CD14-positive monocyte (primary cell): Measurements from ENCODE around the gene CD36. TPM values are rescaled to one million over a fixed set of nuclear protein-coding genes. Genes with fewer than 3 reads are reported as not detected.

Experiments
- DNase-seq, 3 donors: peaks; one replicate each; pipeline ENCODE4 v3.0.0-alpha.2; 2011 to 2022
- H2AFZ ChIP-seq: 2 replicates; pipeline ENCODE4 v1.6.0; 2012; ENCODE audit warnings: mild to moderate bottlenecking, low read depth, low read length, inconsistent platforms; ENCODE audit not compliant: insufficient read depth, poor library complexity, severe bottlenecking
- H3K27ac ChIP-seq, 2 donors: 1 replicate in 1 of 2; 2 replicates in 1 of 2; pipeline ENCODE4 v1.5.1; 2012 to 2013; ENCODE audit warnings: low read length in 2 of 2, control low read depth in 1 of 2, inconsistent platforms in 1 of 2, low read depth in 1 of 2, mild to moderate bottlenecking in 1 of 2
- H3K27me3 ChIP-seq, 2 donors: one replicate each; pipeline versions ENCODE4 v1.6.0 to v1.6.1; 2011 to 2013; ENCODE audit warnings: low read length in 2 of 2; ENCODE audit not compliant: control insufficient read depth in 2 of 2, insufficient read depth in 2 of 2
- H3K36me3 ChIP-seq, 2 donors: replicated peaks in 1 of 2; 1 replicate in 1 of 2; 2 replicates in 1 of 2; pipeline versions ENCODE4 v1.5.1 to v1.6.1; 2012 to 2013; ENCODE audit warnings: low read length in 2 of 2, control low read depth in 1 of 2, inconsistent platforms in 1 of 2, mild to moderate bottlenecking in 1 of 2; ENCODE audit not compliant: insufficient read depth in 2 of 2, control insufficient read depth in 1 of 2
- H3K4me1 ChIP-seq, 2 donors: 1 replicate in 1 of 2; 2 replicates in 1 of 2; pipeline versions ENCODE4 v1.5.1 to v1.6.1; 2012 to 2013; ENCODE audit warnings: low read length in 2 of 2, control low read depth in 1 of 2, inconsistent platforms in 1 of 2, mild to moderate bottlenecking in 1 of 2, moderate library complexity in 1 of 2; ENCODE audit not compliant: insufficient read depth in 2 of 2, control insufficient read depth in 1 of 2
- H3K4me2 ChIP-seq: replicated peaks from 2 replicates; pipeline ENCODE3; 2012; ENCODE audit warnings: low read length, moderate library complexity, mild to moderate bottlenecking; ENCODE audit not compliant: poor library complexity, severe bottlenecking; ENCODE audit errors: extremely low read depth
- H3K4me3 ChIP-seq, 3 experiments: fragments of 200-600 bp in 1 of 3; sonication (generic) in 1 of 3; replicated peaks in 1 of 3; 1 replicate in 2 of 3; 2 replicates in 1 of 3; pipeline ENCODE4 v1.5.1; 2011 to 2013; ENCODE audit warnings: low read length in 3 of 3, mild to moderate bottlenecking in 3 of 3, control low read depth in 2 of 3, low read depth in 2 of 3, inconsistent platforms in 1 of 3, moderate library complexity in 1 of 3
- H3K79me2 ChIP-seq: 2 replicates; pipeline ENCODE4 v1.6.0; 2012; ENCODE audit warnings: mild to moderate bottlenecking, control low read depth, inconsistent platforms, low read length, moderate library complexity; ENCODE audit not compliant: insufficient read depth
- H3K9ac ChIP-seq: 2 replicates; pipeline ENCODE4 v1.6.0; 2017; ENCODE audit warnings: low read length, mild to moderate bottlenecking; ENCODE audit not compliant: insufficient read depth, poor library complexity, severe bottlenecking
- H3K9me3 ChIP-seq, 2 donors: replicated peaks in 1 of 2; 1 replicate in 1 of 2; 2 replicates in 1 of 2; pipeline versions ENCODE4 v1.5.1 to v1.6.1; 2012 to 2013; ENCODE audit warnings: low read length in 2 of 2, control low read depth in 1 of 2; ENCODE audit not compliant: control insufficient read depth in 1 of 2, insufficient read depth in 1 of 2
- H4K20me1 ChIP-seq: 2 replicates; pipeline ENCODE4 v1.6.0; 2012; ENCODE audit warnings: mild to moderate bottlenecking, low read length, control low read depth, moderate library complexity; ENCODE audit not compliant: insufficient read depth
- H3K27ac Mint-ChIP-seq, 7 donors: one replicate each; pipeline ENCODE4 v1.8.0; 2020; ENCODE audit warnings: mild to moderate bottlenecking in 7 of 7, mixed read lengths in 7 of 7, moderate library complexity in 6 of 7, inconsistent platforms in 2 of 7
- H3K27me3 Mint-ChIP-seq, 3 donors: one replicate each; pipeline ENCODE4 v1.8.0; 2021 to 2022; ENCODE audit warnings: low read depth in 3 of 3, mild to moderate bottlenecking in 3 of 3, mixed read lengths in 3 of 3, moderate library complexity in 3 of 3, inconsistent platforms in 1 of 3
- H3K36me3 Mint-ChIP-seq, 2 donors: one replicate each; pipeline ENCODE4 v1.8.0; 2020; ENCODE audit warnings: mixed read lengths in 2 of 2, inconsistent platforms in 1 of 2, mild to moderate bottlenecking in 1 of 2
- H3K4me1 Mint-ChIP-seq: one replicate; pipeline ENCODE4 v1.8.0; 2020; ENCODE audit warnings: mild to moderate bottlenecking, mixed read lengths
- H3K4me3 Mint-ChIP-seq, 2 donors: one replicate each; pipeline ENCODE4 v1.8.0; 2020; ENCODE audit warnings: mild to moderate bottlenecking in 2 of 2, mixed read lengths in 2 of 2, moderate library complexity in 1 of 2
- H3K9me3 Mint-ChIP-seq, 7 donors: one replicate each; pipeline ENCODE4 v1.8.0; 2020 to 2022; ENCODE audit warnings: mixed read lengths in 7 of 7, mild to moderate bottlenecking in 6 of 7, moderate library complexity in 6 of 7, inconsistent platforms in 2 of 7
- CTCF ChIP-seq: fragments of 200-600 bp; IDR thresholded peaks from one replicate; pipeline ENCODE4 v1.8.0; 2022; ENCODE audit warnings: antibody characterized with exemption, mild to moderate bottlenecking
- WGBS: methylation state at CpG from one replicate; pipeline ENCODE4 v1.1.5; 2013; ENCODE audit warnings: missing lambda C conversion rate; ENCODE audit not compliant: insufficient coverage; 5-methylcytosine and 5-hydroxymethylcytosine counted together
- intact Hi-C, 2 donors: fragments of 100-400 bp; cut with micrococcal nuclease; formaldehyde crosslinking; loops; one replicate each; pipeline versions ENCODE4 v1.15.0 to v1.15.1; 2023
- polyA plus RNA-seq, 3 donors: library from polyadenylated mRNA; depleted of rRNA in 1 of 3; unstranded in 2 of 3; stranded (reverse) in 1 of 3; fragments of 300-500 nt in 2 of 3; fragments of >200 nt in 1 of 3; fragmentation: Illumina TruSeq in 2 of 3; gene quantifications; 1 replicate in 2 of 3; 2 replicates in 1 of 3; pipeline ENCODE4 v1.2.3, GENCODE V29; 2012 to 2021

Gene CD36
- polyA plus RNA-seq, 3 donors = 735 to 1,210 (median 1,135) TPM

DNA sequence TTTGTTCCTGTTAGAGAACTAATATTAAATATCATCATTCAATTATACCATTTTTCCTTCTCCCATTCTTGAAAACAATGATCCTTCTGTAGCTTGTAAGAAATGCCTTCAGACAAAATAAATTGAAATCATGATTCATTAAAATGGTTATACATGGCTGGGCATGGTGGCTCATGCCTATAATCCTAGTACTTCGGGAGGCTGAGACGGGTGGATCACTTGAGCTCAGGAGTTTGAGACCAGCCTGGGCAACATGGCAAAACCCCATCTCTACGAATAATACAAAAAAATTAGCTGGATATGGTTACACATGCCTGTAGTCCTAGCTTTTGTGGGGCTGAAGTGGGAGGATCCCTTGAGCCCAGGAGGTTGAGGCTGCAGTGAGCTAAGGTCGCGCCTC lies 13.0 kb downstream of the CD36 start:
- Mint-ChIP-seq H3K27ac (no peak overlapping the region), H3K4me3 (no peak overlapping the region), H3K36me3 (peaks cover 84 to 92% of the 10 kb centered on the region in 2 donors), H3K27me3 (no peaks in the 10 kb centered on the region), H3K4me1 (peaks cover 28% of the 10 kb centered on the region), H3K9me3 (no peaks in the 10 kb centered on the region)
- H2AFZ ChIP-seq = no peak overlapping the region
- H3K27me3 ChIP-seq = no peaks in the 10 kb centered on the region
- no peaks in the 10 kb centered on the region for H3K4me1 ChIP-seq
- no peak overlapping the region for H3K4me2 ChIP-seq
- H3K9ac ChIP-seq = no peak overlapping the region
- H3K79me2 ChIP-seq = peaks cover 86% of the 10 kb centered on the region
- no peak for DNase-seq
- peaks cover 100% of the 10 kb centered on the region for H4K20me1 ChIP-seq
- TF ChIP-seq CTCF = no peak
- peaks cover 97 to 98% of the 10 kb centered on the region in 2 donors for H3K36me3 ChIP-seq
- no peaks in the 10 kb centered on the region for H3K9me3 ChIP-seq
- H3K27ac ChIP-seq = no peak overlapping the region
- no peak overlapping the region for H3K4me3 ChIP-seq
- 100% methylated on average over 2 of the region's 5 CpGs for WGBS
- intact Hi-C loops = no loop called here

DNA sequence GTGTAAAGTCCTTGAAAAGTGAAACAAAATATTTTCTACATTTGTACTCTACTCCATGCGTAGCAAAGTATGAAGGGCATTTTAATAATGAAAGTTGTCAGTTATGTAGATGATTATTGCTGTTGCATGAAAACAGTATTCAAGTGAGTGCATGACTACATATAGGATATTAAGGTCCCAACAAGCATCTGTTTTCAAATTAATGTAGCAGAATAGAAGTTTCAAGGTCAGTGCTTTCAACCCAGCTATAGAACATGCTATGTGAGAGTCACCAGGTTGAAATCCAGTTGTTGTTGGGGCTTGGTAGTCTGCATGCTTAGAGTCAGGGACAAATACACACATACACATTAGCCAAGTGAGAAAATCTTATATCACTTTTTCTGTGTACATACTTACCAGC lies 14.8 kb downstream of the CD36 start:
- no peak overlapping the region for H3K4me3 Mint-ChIP-seq
- H3K4me2 ChIP-seq = no peak overlapping the region
- H2AFZ ChIP-seq = no peak overlapping the region
- no CpG with 5 or more reads among the region's 1 CpG for WGBS
- H3K4me3 ChIP-seq = no peak overlapping the region
- H3K27ac ChIP-seq = peak overlapping the region in 1 of 2 donors; percentile 37
- TF ChIP-seq CTCF = no peak
- peaks cover 29% of the 10 kb centered on the region for H3K4me1 Mint-ChIP-seq
- no peaks in the 10 kb centered on the region for H3K27me3 Mint-ChIP-seq
- peaks cover 7 to 14% of the 10 kb centered on the region in 2 donors for H3K4me1 ChIP-seq
- H3K9ac ChIP-seq = no peak overlapping the region
- peaks cover 100% of the 10 kb centered on the region for H4K20me1 ChIP-seq
- H3K36me3 ChIP-seq = peaks cover 95 to 97% of the 10 kb centered on the region in 2 donors
- peaks cover 82 to 89% of the 10 kb centered on the region in 2 donors for H3K36me3 Mint-ChIP-seq
- no peaks in the 10 kb centered on the region for H3K9me3 ChIP-seq
- peaks cover 82% of the 10 kb centered on the region for H3K79me2 ChIP-seq
- intact Hi-C loops = no loop called here
- no peak for DNase-seq
- peak overlapping the region in 1 of 7 donors; percentile 6 for H3K27ac Mint-ChIP-seq
- no peaks in the 10 kb centered on the region for H3K9me3 Mint-ChIP-seq
- H3K27me3 ChIP-seq = no peaks in the 10 kb centered on the region
